OCI-M2 (cell line): ENCODE measurements around the gene OR9Q1.
"Not testable (repeated sequence)": the region's sequence is repeated elsewhere in the genome, so short reads cannot be mapped to it uniquely, and the experiment has no call there.

Experiments
- DNase-seq: peaks from one replicate; lab custom pipeline; 2025; ENCODE audit not compliant: unreplicated experiment; lab: John Stamatoyannopoulos, UW

The OR9Q1 gene

DNA sequence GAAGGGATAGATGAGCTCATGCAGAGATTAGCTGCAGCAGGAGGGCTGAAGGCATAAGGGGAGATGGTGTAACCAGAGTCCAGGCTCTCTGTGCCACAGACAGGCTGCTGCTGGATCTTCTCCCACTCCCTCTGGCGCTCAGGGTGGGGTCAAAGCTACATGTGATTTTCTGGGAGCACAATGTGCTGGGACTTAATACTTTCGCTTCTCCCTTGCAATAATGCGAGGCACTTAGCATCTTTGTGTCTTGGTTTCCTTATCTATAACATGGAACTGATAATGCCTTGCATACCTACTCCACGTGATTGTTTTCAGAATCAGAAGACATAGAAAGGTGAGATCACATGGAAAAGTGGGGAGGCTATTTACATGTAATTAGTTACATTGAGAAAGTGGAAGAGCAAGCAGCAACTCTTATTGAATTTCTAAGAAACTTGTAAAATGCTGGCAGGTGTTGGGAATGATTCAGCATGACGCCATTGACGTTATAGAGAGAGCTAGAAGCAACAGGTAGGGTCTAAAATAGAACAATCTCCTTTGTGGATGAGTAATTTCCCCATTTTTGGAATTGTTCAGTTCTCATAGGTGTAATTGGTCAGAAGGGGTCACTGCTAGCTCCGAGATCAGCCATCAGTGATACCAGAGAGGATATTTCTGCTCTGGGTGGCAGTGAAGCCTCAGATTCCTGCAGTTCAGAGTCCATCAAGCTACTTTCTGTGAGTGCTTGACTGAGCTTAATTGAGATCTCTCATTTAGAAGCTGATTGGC is 109.8 kb downstream of the OR9Q1 start:
- no peak for DNase-seq

DNA sequence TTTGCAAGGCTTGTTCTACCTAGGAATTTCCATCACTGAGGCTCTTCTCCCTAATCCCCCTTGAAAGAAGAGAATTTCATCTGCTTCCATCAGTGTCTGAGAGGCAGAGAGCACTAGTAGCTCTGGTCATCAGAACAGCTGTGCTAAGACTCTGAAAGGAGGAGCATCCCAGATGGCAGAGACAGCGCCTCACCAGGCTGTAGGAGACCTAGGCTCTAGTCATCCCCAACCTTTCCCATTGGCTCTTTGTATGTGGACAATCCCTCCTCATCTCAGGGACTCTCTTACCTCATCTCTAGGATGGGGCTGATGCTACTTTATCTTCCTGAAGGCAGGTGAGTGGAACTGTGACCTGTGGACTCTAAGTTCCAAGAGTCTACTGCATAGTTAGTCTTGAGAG is 110.5 kb downstream of the OR9Q1 start:
- no peak for DNase-seq

DNA sequence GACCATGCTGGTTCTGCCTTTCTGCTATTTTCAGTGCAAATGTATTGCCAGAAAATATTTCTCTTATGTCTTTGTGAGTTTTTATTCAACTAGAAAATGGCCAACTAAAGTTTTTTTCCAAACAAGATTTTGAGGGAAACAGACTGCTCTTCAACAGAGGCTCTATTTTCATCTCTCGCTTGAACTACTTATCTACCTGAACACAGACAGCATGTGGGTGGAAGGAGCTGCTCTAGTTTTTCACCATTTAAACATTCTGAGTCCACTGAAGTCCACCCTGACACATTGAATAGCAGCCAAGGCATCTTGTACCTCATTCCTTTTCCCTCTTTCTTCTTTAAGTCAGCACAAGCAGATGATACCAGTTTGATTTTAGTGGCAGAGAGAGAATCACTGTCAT is 111.5 kb downstream of the OR9Q1 start:
- DNase-seq, result no peak

DNA sequence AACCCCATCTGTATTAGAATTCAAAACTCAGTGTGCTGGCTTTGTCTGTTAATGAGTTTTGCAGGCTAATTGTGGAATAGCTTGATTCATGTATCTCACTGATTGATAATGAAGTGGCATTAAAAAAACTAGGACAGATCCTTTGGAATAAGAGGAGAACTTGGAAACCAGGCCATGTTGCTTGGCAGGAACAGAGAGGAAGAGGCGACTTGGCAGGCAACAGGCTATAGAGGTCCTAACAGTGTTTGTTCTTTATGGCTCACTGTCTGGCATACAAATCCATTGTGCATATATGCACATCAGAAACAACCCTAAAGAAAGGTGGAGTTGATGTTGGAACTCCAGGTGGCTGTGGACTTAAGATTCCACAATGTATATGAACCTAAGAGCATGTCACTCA is 119.1 kb downstream of the OR9Q1 start:
- no peak for DNase-seq

DNA sequence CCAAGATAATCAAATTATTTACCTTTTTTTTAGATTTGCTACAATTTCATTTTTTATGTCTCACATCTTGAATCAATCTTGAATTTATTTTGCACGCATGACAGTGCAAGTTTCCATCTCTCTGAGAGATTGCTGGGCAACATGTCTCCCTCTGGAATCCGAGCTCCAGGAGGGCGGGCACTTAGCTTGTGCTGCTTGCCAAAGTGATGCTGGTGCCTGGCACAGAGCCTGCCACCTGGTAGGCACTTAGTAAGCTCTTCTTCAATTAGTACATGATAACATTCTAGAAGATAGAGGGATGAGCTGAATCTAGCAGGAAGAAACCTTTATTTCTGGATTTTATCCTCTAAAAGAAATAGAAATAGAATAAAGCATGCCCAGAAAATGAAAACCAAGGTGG is 129.1 kb downstream of the OR9Q1 start:
- DNase-seq, result no peak

DNA sequence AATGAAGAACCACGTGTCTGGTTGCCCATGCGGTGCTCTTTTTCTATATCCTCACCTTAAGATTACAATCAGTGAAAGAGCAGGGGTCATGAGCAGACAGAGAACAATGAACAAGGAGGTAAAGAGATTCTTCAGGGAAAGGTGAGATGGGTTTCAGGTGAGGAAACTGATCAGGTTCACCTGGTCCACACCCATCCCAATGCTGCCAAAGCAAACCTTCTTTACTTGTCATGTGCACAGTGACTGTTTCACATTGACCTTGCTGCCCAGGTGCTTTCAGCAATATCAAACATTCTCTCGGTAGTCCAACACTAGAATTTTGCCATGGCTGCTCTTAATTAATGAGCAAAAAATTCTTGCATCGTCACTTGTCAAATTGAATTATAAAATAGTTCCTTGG is 140.7 kb downstream of the OR9Q1 start:
- DNase-seq, result no peak

DNA sequence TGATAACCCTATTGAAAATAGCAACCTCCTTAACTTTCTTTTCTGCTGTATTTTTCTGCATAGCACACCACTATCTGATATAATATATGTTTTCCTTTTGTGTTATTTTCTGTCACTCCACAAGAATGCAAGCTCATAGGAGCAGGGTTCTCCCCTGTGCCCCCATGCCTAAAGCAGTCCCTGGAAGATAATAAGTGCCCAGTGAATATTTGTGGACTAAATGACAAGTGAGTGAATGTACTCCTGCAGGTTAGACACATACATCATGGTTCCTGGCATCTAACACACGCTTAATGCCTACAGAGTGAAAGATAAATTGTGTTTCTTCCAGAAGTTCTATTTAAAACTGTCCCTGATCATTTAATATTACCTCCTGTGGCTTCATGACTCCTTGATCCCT is 141.3 kb downstream of the OR9Q1 start:
- DNase-seq, result no peak

DNA sequence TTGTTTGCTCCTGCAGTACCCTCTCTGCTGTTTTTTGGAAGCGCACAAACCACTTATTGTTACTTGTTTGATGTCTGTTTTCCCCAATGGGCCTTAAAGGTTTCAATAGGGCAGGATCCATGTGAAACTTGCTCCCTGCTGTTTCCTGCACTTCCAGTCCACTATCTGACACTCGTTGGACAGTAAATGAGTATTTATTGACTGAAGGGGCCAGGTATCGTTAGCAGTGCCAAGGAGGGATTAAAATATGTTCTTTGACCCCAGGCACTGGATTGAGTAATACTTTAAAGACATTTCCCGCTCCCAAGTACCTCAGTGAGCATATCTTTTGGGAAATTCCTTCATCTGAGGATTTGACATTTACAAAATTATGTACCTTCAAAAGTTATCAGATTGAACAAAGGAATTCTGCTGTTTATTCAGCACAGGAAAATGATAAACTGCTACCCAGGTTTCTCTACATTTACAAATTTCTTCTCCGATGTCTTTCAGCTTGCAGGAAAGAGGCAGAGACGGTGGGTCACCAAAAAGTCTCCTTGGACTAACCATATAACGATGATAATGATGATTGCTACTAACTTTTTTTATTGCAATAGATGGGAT is 141.9 kb downstream of the OR9Q1 start:
- no peak for DNase-seq

DNA sequence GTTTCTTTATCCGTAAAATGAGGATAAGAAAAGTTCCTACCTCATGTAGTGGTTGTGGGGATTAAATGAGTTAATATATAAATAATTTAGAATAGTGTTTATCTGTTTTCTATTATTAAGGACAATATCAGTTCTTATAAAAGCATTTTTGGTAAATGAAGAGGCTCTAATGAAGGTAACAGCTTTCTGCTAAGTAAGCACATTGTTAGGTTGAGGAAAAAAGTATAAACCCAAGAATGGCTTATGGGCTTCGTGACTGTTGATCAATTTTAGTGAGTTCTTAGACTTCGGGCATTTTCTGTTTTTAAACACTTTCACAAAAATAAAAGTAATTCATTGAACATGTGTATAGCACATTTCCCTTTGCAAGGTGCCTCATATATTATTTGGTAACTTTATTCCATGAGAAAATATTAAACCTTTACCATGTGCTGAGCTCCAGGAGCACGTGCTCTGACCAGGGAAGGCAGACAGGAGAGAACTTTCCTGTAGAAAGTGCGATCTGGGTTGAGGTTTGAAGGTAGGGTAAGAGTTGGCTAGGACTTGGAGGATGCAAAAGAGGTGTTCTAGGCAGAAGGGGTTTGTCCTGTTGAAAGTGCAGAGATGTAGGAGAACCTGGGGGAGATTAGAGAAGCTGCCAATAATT is 153.9 kb downstream of the OR9Q1 start:
- no peak for DNase-seq

DNA sequence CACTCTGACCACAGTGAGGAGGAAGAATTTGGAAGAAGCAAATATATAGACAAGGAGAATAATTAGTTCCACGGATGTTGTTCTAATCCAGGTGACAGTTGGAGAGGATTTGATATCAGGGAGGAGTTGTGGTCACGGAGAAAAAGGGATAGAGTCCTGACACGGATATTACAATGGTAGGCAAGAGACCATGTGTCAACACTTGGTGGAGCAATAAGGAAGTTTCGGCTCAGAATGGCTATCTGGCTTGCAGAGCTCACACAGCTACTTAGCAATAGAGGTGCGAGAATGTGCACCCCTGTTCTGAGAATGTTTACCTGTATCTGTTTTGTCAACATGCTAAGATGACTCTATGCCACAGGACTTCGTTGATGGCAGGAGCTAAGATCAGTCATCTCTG is 154.8 kb downstream of the OR9Q1 start:
- no peak for DNase-seq

DNA sequence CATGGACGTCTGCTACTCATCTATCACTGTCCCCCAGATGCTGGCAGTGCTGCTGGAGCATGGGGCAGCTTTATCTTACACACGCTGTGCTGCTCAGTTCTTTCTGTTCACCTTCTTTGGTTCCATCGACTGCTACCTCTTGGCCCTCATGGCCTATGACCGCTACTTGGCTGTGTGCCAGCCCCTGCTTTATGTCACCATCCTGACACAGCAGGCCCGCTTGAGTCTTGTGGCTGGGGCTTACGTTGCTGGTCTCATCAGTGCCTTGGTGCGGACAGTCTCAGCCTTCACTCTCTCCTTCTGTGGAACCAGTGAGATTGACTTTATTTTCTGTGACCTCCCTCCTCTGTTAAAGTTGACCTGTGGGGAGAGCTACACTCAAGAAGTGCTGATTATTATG is 156.0 kb downstream of the OR9Q1 start:
- no peak for DNase-seq

DNA sequence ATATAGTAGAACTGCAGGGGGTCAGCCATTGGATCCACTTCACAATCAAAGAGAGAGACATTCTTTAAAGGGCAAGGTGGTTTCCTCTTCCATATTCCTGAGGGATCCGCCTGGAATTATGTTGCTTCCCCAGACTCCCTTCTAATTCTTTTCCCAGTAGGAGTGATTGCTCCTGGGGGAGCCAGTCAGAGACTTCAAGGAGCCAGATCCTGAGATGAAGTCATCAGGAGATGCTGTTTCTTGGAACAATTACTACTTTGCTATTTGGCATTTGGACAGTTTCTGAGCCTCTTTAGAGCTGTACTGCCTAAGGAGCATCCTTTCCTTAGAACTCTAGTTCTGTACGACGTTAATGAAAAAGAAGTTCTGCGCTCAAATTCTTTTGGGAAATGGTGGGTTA is 163.3 kb downstream of the OR9Q1 start:
- DNase-seq, result no peak

DNA sequence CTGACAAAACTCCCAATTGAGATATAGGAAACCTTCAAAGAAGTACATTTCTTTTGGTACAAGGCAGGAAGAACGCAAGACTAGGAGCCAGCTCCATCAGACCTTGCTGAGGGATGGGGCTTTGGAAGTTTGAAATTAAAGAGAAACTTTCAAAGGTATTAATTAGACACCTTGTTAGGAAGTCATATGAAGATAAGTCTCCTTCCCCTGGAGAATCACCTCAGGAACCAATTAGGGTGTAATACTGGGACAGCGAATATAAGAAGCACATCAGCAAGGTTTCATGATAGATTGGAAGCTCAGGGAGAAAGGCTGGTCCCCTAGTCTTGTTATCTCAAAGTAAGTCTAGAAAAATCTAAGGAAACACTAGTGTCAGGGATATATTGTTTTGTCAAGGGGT is 165.1 kb downstream of the OR9Q1 start, which contains the start of gene OR9Q2:
Gene OR9Q2 (plus strand): TSS at position 301 of the 400 bp plus-strand sequence. CDS start 1,421 bp downstream, outside the sequence.
- DNase-seq, result no peak

DNA sequence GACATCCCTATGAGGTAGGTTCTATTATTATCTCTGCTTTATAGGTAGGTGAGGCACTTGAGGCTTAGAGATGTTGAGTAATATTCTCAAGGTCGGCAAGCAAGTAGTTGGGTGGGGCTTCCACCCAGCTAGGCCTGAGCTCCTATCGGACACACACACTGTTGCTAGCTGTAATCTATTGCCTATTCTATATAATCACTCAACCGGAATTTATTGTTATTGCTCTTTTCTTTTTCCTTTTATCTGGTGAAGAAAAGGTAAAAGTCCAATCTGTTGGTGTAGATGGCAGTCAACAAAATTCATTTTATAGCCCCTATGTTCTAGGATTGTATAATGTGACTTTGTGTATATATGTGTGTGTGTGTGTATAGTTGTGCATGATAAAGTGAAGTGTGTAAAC is 168.5 kb downstream of the OR9Q1 start:
- DNase-seq, result no peak

DNA sequence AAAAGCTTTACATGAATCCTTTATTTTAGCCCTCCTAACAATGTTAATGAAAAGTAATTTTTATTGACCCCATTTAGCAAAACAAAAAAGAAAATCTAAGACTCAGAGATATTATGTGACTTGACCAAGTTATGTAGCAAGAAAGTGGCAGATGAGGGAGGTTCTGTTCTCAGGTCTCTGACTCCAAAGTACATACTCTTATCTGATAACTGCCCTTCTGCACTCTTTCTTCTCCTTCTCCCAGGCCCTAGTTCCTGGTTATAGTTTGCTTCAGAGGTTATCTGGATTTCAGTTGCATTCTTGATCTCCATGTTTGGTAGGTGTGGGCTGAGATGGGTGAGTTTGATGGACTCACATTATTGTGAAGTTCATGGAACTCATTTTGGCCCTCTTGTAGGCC is 169.7 kb downstream of the OR9Q1 start:
- no peak for DNase-seq

DNA sequence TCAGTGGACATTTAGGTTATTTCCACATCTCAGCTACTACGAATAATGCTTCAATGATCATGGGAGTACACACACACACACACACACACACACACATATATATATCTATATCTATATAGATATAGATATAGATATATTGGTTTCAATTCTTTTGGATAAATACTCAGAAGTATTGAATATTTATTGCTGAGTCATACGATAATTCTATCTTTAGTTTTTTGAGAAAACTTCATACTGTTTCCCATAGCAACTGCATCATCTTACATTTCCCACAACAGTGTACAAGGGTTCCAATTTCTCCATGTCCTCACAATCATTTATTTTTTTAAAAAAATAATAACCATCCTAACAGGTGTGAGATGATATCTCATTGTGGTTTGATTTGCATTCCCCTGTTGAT is 172.3 kb downstream of the OR9Q1 start:
- no peak for DNase-seq

DNA sequence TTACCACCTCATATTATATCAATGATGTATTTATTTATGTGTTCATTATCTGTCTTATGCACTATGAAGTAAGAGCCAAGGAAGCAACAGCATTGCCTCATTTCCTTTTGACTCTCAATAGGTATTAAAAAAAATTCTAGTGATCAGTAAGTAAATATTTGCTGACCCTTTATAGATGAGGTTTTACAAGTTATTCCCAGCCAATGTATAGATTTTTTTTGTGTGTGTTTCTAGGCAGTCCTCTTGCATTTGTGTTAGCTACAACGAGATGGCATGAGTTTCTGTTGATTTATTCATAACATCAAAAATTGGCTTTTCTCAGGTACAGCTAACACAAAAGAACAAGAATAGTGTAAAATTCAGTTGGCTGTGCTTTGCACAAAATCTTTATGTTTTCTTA is 175.6 kb downstream of the OR9Q1 start:
- DNase-seq, result no peak

DNA sequence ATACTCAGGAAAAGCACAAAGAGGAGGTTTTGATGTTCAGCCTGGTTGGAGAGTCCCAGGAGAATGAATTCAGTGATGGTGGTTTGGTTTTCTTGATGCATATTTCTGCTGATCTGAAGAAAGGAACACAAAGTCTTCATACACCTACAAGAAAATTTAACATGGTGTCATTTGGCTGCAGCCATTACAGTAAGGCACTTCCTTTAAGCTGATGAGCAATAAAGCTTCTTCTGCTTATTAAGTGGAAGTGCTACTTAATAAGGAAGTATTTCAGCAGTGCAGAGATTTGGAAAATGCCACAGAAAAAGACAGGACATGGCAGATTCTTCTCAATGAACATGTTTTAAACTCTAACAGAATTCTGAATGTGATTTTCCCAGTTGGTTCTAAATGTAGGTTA is 180.4 kb downstream of the OR9Q1 start, which contains the start of gene OR1S2:
Gene OR1S2 (minus strand): TSS at position 101 of the 400 bp plus-strand sequence. CDS start 0 bp downstream, at position 101.
- DNase-seq, result no peak

DNA sequence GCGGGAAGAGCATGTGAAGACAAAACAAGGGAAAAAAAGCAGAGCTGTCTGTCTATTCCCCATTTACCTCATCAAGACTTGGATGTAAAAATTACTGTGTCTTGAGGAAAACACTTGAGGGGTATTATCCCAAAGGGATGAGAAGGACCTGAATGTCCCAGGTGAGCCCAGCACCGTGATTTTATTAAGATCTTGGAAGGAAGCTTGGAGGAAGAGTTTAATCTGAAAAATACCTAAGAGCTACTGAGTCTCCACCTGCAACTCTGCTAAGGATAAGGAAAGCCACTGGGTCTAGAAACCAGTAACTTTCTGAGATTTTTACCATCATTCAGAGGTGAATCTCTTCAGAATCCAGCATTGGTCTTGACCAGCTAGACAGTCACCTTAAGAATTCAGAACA is 188.7 kb downstream of the OR9Q1 start, which contains the start of gene OR1S1:
Gene OR1S1 (plus strand): TSS at position 301 of the 400 bp plus-strand sequence.
- DNase-seq, result not testable (repeated sequence)

DNA sequence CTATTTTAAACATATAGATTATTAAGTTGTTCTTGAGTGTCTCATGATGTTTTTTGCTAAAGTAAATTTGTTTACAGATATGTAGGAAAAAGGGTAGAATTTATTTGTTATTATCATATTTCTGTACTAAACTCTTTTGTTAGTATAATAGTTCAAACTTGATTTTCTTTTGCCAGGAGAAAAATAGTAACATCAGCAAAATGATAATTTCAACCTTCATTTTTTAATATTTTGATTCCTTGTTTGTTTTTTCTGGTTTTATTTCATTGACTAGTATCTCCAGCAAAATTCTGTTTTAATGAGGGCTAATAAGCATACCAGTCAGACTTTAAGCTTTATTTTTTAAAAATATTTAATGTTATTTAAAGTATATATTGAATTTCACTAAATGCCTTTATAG is 192.8 kb downstream of the OR9Q1 start:
- no peak for DNase-seq

DNA sequence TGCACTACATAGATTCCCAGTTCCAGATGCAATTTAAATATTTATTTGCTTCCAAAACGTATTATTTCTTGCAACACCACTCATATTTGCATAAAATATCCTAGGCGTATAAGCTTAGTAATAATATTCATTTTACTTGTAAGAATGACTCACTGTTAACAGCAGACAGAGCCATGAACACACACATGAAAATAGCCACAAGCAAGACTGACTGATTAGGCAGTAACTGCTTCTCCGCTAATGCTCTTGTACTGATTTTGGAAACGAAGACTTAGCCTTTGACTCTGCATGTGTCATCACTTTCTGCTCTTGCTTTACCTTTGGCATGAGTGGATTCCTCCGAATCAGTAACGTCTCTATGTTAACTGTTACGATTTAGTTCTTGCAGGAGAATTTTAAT is 199.0 kb downstream of the OR9Q1 start:
- no peak for DNase-seq

DNA sequence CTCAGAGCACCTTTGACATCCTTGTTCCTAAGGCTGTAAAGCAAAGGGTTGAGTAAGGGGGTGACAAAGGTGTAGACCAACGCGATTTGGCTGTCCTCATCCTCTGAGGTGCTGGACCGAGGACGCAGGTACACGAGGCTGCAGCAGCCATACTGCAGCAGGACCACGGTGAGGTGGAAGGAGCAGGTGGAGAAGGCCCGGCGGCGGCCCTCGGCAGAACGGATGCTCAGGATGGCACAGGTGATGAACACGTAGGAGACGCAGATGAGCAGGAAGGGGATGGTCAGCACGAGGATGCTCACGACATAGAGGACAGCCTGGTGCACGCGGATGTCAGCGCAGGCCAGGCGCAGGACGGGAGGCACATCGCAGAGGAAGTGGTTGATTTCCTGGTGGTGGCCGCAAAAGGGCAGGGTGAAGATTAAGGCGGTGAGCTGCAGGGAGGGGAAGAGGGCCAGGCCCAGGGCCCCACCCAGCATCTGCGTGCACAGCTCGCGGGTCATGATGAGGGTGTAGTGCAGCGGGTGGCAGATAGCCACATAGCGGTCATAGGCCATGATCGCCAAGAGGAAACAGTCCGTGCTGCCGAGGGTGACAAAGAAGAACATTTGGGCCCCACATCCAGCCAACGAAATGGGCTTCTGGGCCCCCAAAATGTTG is 204.4 kb downstream of the OR9Q1 start:
- DNase-seq, result no peak
